ENCODE measurements around the gene ABLIM3.

ABLIM3 gene

GRCh38 chr5:149161026-149161687, 19.9 kb downstream of the ABLIM3 start:
- no peak overlapping the region for H3K4me2 ChIP-seq (ENCODE audit: low read depth, low read length)
- DNase-seq = no peak
- no peak overlapping the region for H3K9ac ChIP-seq (ENCODE audit: low read length)

DNA sequence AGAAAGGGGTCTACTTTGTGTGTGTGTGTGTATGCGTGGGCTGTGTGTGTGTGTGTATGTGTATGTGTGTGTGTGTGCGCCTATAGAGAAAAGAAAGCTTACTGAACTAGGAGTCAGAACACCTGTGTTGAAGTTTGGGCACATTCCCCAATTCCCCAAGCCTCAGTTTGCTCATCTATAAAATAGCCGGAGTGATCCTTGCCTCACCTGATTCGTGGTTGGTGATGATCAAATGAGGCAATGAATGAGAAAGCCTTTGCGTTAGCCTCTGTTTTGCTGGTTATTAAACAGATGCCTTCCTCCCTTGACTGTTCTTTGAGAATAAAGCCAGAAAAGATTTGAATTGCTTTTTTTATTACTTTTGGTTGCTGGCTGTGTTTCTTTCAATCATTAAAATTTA, 20.6 kb downstream of the ABLIM3 start:
- Histone ChIP-seq H4K20me1 (ENCODE audit: insufficient read depth, low read length) (no peaks in the 10 kb centered on the region), H3K27ac (ENCODE audit: low read length) (no peak overlapping the region), H2AFZ (ENCODE audit: low read length) (no peak overlapping the region), H3K4me1 (ENCODE audit: low read length) (no peaks in the 10 kb centered on the region), H3K4me3 (ENCODE audit: low read length) (no peak overlapping the region), H3K27me3 (replicated peaks; ENCODE audit: insufficient read depth, low read length) (no peaks in the 10 kb centered on the region), H3K4me2 (ENCODE audit: low read depth, low read length) (no peak overlapping the region), H3K79me2 (ENCODE audit: low read length) (no peaks in the 10 kb centered on the region), H3K36me3 (replicated peaks; ENCODE audit: insufficient read depth, low read length) (no peaks in the 10 kb centered on the region), H3K9me3 (replicated peaks; ENCODE audit: insufficient read depth, low read length) (no peaks in the 10 kb centered on the region), H3K9me2 (replicated peaks; ENCODE audit: insufficient read depth, low read length) (no peaks in the 10 kb centered on the region), H3F3A (ENCODE audit: insufficient read depth, low read length) (no peaks in the 10 kb centered on the region), H3K9ac (ENCODE audit: low read length) (no peak overlapping the region)
- TF ChIP-seq EZH2 (optimal IDR thresholded peaks at IDR 0.05; ENCODE audit: low read depth, low read length) = no peak
- TF ChIP-seq CTCF (IDR thresholded peaks at IDR 0.05; ENCODE audit: low read length) = no peak
- no peak for TF ChIP-seq EZH2phosphoT487 (IDR thresholded peaks at IDR 0.05; ENCODE audit: low read length)
- DNase-seq = no peak

More at GRCh38 chr5:149161026-149161687, 19.9 kb downstream of the ABLIM3 start:
- Histone ChIP-seq H3K4me3 (ENCODE audit: low read length) (no peak overlapping the region), H3K27me3 (replicated peaks; ENCODE audit: insufficient read depth, low read length) (no peaks in the 10 kb centered on the region), H3K79me2 (ENCODE audit: low read length) (no peaks in the 10 kb centered on the region), H3K36me3 (replicated peaks; ENCODE audit: insufficient read depth, low read length) (no peaks in the 10 kb centered on the region), H3K27ac (ENCODE audit: low read length) (no peak overlapping the region), H3K9me3 (replicated peaks; ENCODE audit: insufficient read depth, low read length) (no peaks in the 10 kb centered on the region), H3F3A (ENCODE audit: insufficient read depth, low read length) (no peaks in the 10 kb centered on the region), H4K20me1 (ENCODE audit: insufficient read depth, low read length) (no peaks in the 10 kb centered on the region), H3K9me2 (replicated peaks; ENCODE audit: insufficient read depth, low read length) (no peaks in the 10 kb centered on the region), H2AFZ (ENCODE audit: low read length) (no peak overlapping the region), H3K4me1 (ENCODE audit: low read length) (no peaks in the 10 kb centered on the region)
- TF ChIP-seq CTCF (IDR thresholded peaks at IDR 0.05; ENCODE audit: low read length) (no peak), EZH2 (optimal IDR thresholded peaks at IDR 0.05; ENCODE audit: low read depth, low read length) (no peak), EZH2phosphoT487 (IDR thresholded peaks at IDR 0.05; ENCODE audit: low read length) (no peak)

DNA sequence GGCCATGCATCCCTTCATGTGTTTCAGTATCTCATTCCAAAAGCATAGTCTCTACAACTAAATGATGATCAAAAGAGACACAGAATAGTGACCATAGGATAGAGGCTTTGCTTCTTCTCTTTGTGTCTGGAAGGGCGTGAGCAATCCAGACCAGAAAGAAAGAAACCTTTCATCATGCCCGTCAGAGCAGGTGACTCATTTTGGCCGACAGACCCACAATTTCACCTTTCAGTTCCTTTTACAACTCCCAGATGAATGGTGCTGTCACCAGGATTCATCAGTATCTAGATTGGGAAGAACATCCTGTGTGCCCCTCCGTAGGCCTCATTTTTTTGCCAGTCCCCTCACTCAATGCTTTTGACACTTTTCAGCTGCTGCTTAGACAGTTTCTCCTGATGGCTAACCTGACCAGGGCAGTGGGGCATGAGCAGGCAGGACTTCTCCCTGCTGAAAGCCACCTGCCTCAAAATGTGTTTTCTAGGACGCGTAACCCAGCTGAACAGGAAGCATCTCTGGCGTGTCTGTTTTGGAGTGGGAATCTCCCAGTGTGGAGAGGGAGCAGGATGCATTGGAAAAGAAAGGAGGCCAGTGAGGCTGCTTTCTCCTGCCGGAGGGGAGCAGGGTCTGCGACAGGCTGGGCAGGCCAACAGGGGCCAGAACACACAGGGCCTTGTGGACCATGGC, 21.2 kb downstream of the ABLIM3 start:
- no peak for DNase-seq
- Histone ChIP-seq H4K20me1 (ENCODE audit: insufficient read depth, low read length) (no peaks in the 10 kb centered on the region), H3K27ac (ENCODE audit: low read length) (no peak overlapping the region), H3K36me3 (replicated peaks; ENCODE audit: insufficient read depth, low read length) (no peaks in the 10 kb centered on the region), H3K4me1 (ENCODE audit: low read length) (no peaks in the 10 kb centered on the region), H3K4me2 (ENCODE audit: low read depth, low read length) (no peak overlapping the region), H3K4me3 (ENCODE audit: low read length) (no peak overlapping the region), H3F3A (ENCODE audit: insufficient read depth, low read length) (no peaks in the 10 kb centered on the region), H2AFZ (ENCODE audit: low read length) (no peak overlapping the region), H3K9me3 (replicated peaks; ENCODE audit: insufficient read depth, low read length) (no peaks in the 10 kb centered on the region), H3K27me3 (replicated peaks; ENCODE audit: insufficient read depth, low read length) (no peaks in the 10 kb centered on the region), H3K9me2 (replicated peaks; ENCODE audit: insufficient read depth, low read length) (no peaks in the 10 kb centered on the region), H3K9ac (ENCODE audit: low read length) (no peak overlapping the region), H3K79me2 (ENCODE audit: low read length) (no peaks in the 10 kb centered on the region)
- TF ChIP-seq CTCF (IDR thresholded peaks at IDR 0.05; ENCODE audit: low read length) (no peak), EZH2 (optimal IDR thresholded peaks at IDR 0.05; ENCODE audit: low read depth, low read length) (no peak), EZH2phosphoT487 (IDR thresholded peaks at IDR 0.05; ENCODE audit: low read length) (no peak)

All from MM.1S (cell line).